MG63 (cell line): ENCODE data around the gene RNASEH2C. TPM values are rescaled to one million over a fixed set of nuclear protein-coding genes. Genes with fewer than 3 reads are reported as not detected.

Experiments
- total RNA-seq: library from RNA; depleted of rRNA; stranded (reverse); fragments of >200 nt; shearing (Covaris generic); gene quantifications from 2 replicates; pipeline ENCODE4 v1.2.3, GENCODE V29; 2014; ENCODE audit warnings: low replicate concordance; rRNA removed

The RNASEH2C gene
- total RNA-seq, 1 experiment from 2014 or later, result 73.1 TPM

Other genes starting within 250 kb of the RNASEH2C start
- gene MALAT1, start 221.8 kb downstream of the RNASEH2C start, total RNA-seq, result 258 and 283 TPM in 2 replicates
- 50.1 and 56.3 TPM in 2 replicates for gene SCYL1, start 195.7 kb downstream of the RNASEH2C start, total RNA-seq
- gene LTBP3, start 162.4 kb downstream of the RNASEH2C start, total RNA-seq, result 109 and 124 TPM in 2 replicates
- gene ZNRD2, start 150.3 kb downstream of the RNASEH2C start, total RNA-seq, result 51.1 and 90.7 TPM in 2 replicates
- 45.5 and 66.6 TPM in 2 replicates for gene FAM89B, start 148.3 kb downstream of the RNASEH2C start, total RNA-seq
- gene EHBP1L1, start 144.7 kb downstream of the RNASEH2C start, total RNA-seq, result 30.8 and 65.1 TPM in 2 replicates
- gene KCNK7, start 125.0 kb downstream of the RNASEH2C start, total RNA-seq, result not detected in 2 replicates
- gene MAP3K11, start 106.6 kb downstream of the RNASEH2C start, total RNA-seq, result 22.2 and 48.8 TPM in 2 replicates
- gene PCNX3, start 105.0 kb downstream of the RNASEH2C start, total RNA-seq, result 9.8 and 21.0 TPM in 2 replicates
- 28.2 and 33.6 TPM in 2 replicates for gene SIPA1, start 82.7 kb downstream of the RNASEH2C start, total RNA-seq
- gene RELA, start 57.9 kb downstream of the RNASEH2C start, total RNA-seq, result 42.2 and 56.1 TPM in 2 replicates
- gene KAT5, start 8.5 kb downstream of the RNASEH2C start, total RNA-seq, result 43.5 and 68.8 TPM in 2 replicates
- 5.8 and 7.6 TPM in 2 replicates for gene AP5B1, start 60.2 kb upstream of the RNASEH2C start, total RNA-seq
- not detected in 2 replicates for gene OVOL1, start 66.3 kb upstream of the RNASEH2C start, total RNA-seq
- gene SNX32, start 113.2 kb upstream of the RNASEH2C start, total RNA-seq, result 0.43 TPM in 1 of 2 replicates, not detected in the other
- 1,413 and 1,905 TPM in 2 replicates for gene CFL1, start 137.4 kb upstream of the RNASEH2C start, total RNA-seq
- gene MUS81, start 139.6 kb upstream of the RNASEH2C start, total RNA-seq, result 25.3 and 45.3 TPM in 2 replicates
- gene EFEMP2, start 152.0 kb upstream of the RNASEH2C start, total RNA-seq, result 29.0 and 43.2 TPM in 2 replicates
- gene CTSW, start 159.0 kb upstream of the RNASEH2C start, total RNA-seq, result not detected in 2 replicates
- gene FIBP, start 167.7 kb upstream of the RNASEH2C start, total RNA-seq, result 105 and 106 TPM in 2 replicates
- 99.6 and 131 TPM in 2 replicates for gene CCDC85B, start 169.9 kb upstream of the RNASEH2C start, total RNA-seq
- gene FOSL1, start 179.6 kb upstream of the RNASEH2C start, total RNA-seq, result 37.3 and 54.7 TPM in 2 replicates
- gene C11orf68, start 198.3 kb upstream of the RNASEH2C start, total RNA-seq, result 22.0 and 46.6 TPM in 2 replicates
- gene DRAP1, start 198.6 kb upstream of the RNASEH2C start, total RNA-seq, result 276 and 419 TPM in 2 replicates
- not detected in 2 replicates for gene TSGA10IP, start 224.7 kb upstream of the RNASEH2C start, total RNA-seq
- gene SART1, start 240.9 kb upstream of the RNASEH2C start, total RNA-seq, result 38.2 and 45.4 TPM in 2 replicates